ENCODE measurements around the gene ENGASE. TPM values are rescaled to one million over a fixed set of nuclear protein-coding genes. Genes with fewer than 3 reads are reported as not detected.

ENGASE gene
- total and polyA plus RNA-seq, 2 of the 8 experiments (the other 6 are each of a cell fraction or from before 2014, with no cell fraction given) = 9.3 to 36.1 TPM

DNA sequence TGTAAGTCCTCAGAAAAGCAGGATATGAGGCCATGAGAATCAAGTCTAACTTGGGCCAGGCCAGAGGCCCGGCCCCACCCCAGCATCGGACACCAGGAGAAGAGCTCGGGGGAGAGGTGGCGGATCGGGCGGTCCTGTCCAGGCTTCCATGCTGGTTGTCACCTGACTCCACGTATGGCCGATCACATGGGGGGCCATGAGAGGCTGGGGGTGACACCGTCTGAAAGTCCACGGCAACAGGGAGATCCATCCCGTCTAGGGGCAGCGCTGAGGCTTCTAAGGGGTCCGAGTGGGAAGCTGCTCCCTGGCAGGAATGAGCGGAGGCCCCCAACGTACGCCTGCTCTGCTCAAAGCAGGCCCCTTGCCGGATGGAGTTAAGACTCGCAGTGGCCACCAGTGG lies 25.8 kb downstream of the ENGASE start:
- ChIA-PET CTCF (ENCODE audit: partially characterized antibody) (interaction anchor here (1.1 to 3.4 kb wide), 5 partner anchors 10 to 290 kb away, joined by 3 to 10 read pairs (median 5); no protein-coding TSS in a partner anchor), POLR2A (ENCODE audit: partially characterized antibody) (no interaction called here)
- no peak overlapping the region for H3K4me3 ChIP-seq (ENCODE audit: extremely low read depth in 1 of 4, insufficient read depth in 2 of 4, low read depth in 3 of 4, low read length in 4 of 4)
- H3K79me1 ChIP-seq (ENCODE audit: low read depth, low read length) = no peaks in the 10 kb centered on the region
- no peak overlapping the region for H3K56ac ChIP-seq (replicated peaks; ENCODE audit: insufficient read length, low read depth, low read length)
- no peak overlapping the region for H2AK5ac ChIP-seq (ENCODE audit: low read depth, low read length)
- no peak overlapping the region for H4K91ac ChIP-seq (replicated peaks; ENCODE audit: insufficient read length, low read length)
- no peak overlapping the region for H3K4ac ChIP-seq (replicated peaks; ENCODE audit: insufficient read length, low read depth, low read length)
- no peak overlapping the region for H4K8ac ChIP-seq (ENCODE audit: extremely low read depth, insufficient read depth, low read length)
- no peak overlapping the region for H2BK15ac ChIP-seq (ENCODE audit: low read length)
- peaks cover 0 to 19% (median 5%) of the 10 kb centered on the region in 4 experiments; a peak in 5 of 7 replicates for H3K4me1 ChIP-seq (replicated peaks in 1 of 4; ENCODE audit: control insufficient read depth in 3 of 4, insufficient read depth in 4 of 4, low read length in 3 of 4)
- H4K20me1 ChIP-seq (replicated peaks in 1 of 2; ENCODE audit: control insufficient read depth in 1 of 2, insufficient read depth in 2 of 2, low read length in 2 of 2) = no peaks in the 10 kb centered on the region
- no peak overlapping the region for H2BK5ac ChIP-seq (ENCODE audit: low read depth, low read length)
- H3K18ac ChIP-seq (ENCODE audit: extremely low read depth, low read length) = no peak overlapping the region
- no peak overlapping the region for H3K27ac ChIP-seq (ENCODE audit: low read depth, low read length)
- no peaks in the 10 kb centered on the region for H3K79me2 ChIP-seq (ENCODE audit: control insufficient read depth in 1 of 2, insufficient read depth in 2 of 2, low read length in 2 of 2)
- H3K27me3 ChIP-seq (replicated peaks in 1 of 4; ENCODE audit: control insufficient read depth in 3 of 4, extremely low read depth in 1 of 4, insufficient read depth in 3 of 4, low read length in 3 of 4) = no peaks in the 10 kb centered on the region
- H3K9ac ChIP-seq (replicated peaks in 1 of 4; ENCODE audit: extremely low read depth in 1 of 4, low read depth in 3 of 4, low read length in 3 of 4) = no peak overlapping the region
- H3K14ac ChIP-seq (ENCODE audit: insufficient read length) = no peak overlapping the region
- H3K4me2 ChIP-seq (ENCODE audit: insufficient read depth in 1 of 2, low read depth in 2 of 2, low read length in 2 of 2) = no peak overlapping the region
- H2BK120ac ChIP-seq (replicated peaks; ENCODE audit: low read depth, low read length) = no peak overlapping the region
- H3K23me2 ChIP-seq (ENCODE audit: low read depth, low read length) = no peaks in the 10 kb centered on the region
- H4K5ac ChIP-seq (ENCODE audit: insufficient read length, low read depth, low read length) = no peak overlapping the region
- WGBS, 2 experiments (ENCODE audit: extremely low coverage in 1 of 2, insufficient coverage in 1 of 2, insufficient read length in 1 of 2, insufficient replicate concordance in 2 of 2, low coverage in 1 of 2, low lambda C conversion rate in 2 of 2, missing lambda C conversion rate in 1 of 2) = 88% methylated on average over 18 of the region's 18 CpGs; no CpG with 5 or more reads in 1 of the 2 experiments
- no peaks in the 10 kb centered on the region; a peak in 2 of 8 replicates for H3K36me3 ChIP-seq (ENCODE audit: control insufficient read depth in 2 of 4, insufficient read depth in 4 of 4, low read length in 3 of 4)
- H3K23ac ChIP-seq (ENCODE audit: insufficient read length) = no peak overlapping the region
- FAIRE-seq (no peak), DNase-seq (ENCODE audit: low read depth in 1 of 2, low spot score in 2 of 2) (no peak)
- H2BK20ac ChIP-seq (ENCODE audit: low read length) = no peak overlapping the region
- no peak overlapping the region for H2AFZ ChIP-seq (ENCODE audit: low read length)
- H3K9me3 ChIP-seq (ENCODE audit: insufficient read depth in 2 of 2, low read depth in 1 of 2, low read length in 1 of 2) = no peaks in the 10 kb centered on the region
- H2BK12ac ChIP-seq (ENCODE audit: low read depth, low read length) = no peak overlapping the region
- TF ChIP-seq NRF1 (IDR thresholded peaks at IDR 0.05; ENCODE audit: low read depth, low read length) = no peak
- no peak for TF ChIP-seq USF2 (IDR thresholded peaks at IDR 0.05; ENCODE audit: low read length)
- no peak for TF ChIP-seq SP4 (IDR thresholded peaks at IDR 0.05; ENCODE audit: low read length)
- TF ChIP-seq POLR2A (IDR thresholded peaks at IDR 0.05; ENCODE audit: control extremely low read depth in 1 of 2, low read depth in 2 of 2, low read length in 2 of 2) = no peak
- no peak for TF ChIP-seq BACH1 (IDR thresholded peaks at IDR 0.05; ENCODE audit: low read length)
- no peak for TF ChIP-seq SP2 (IDR thresholded peaks at IDR 0.05; ENCODE audit: low read length)
- no peak for TF ChIP-seq RFX5 (IDR thresholded peaks at IDR 0.05; ENCODE audit: borderline replicate concordance, low read depth, low read length)
- TF ChIP-seq ASH2L (IDR thresholded peaks at IDR 0.05; ENCODE audit: low read length) = no peak
- TF ChIP-seq EP300 (IDR thresholded peaks at IDR 0.05; ENCODE audit: borderline replicate concordance in 1 of 2, low read depth in 2 of 2, low read length in 2 of 2) = no peak
- TF ChIP-seq MAFK (IDR thresholded peaks at IDR 0.05; ENCODE audit: low read depth, low read length) = no peak
- no peak for TF ChIP-seq YY1 (IDR thresholded peaks at IDR 0.05; ENCODE audit: low read depth, low read length)
